Spleen (tissue), 11 donors: Measurements from ENCODE around the gene S1PR2. TPM values are rescaled to one million over a fixed set of nuclear protein-coding genes. Genes with fewer than 3 reads are reported as not detected.

Experiments used
- DNase-seq: peaks from one replicate; pipeline ENCODE4 v3.0.0-alpha.2; 2020
- H3K27ac ChIP-seq, 8 donors: fragments of 200-600 bp; sonication (generic) in 7 of 8; 1 replicate in 4 of 8; 2 replicates in 4 of 8; pipeline versions ENCODE4 v1.5.0 to v1.8.0; 2016 to 2021; ENCODE audit warnings: inconsistent platforms in 4 of 8, mild to moderate bottlenecking in 4 of 8, moderate library complexity in 1 of 8
- H3K27me3 ChIP-seq, 7 donors: fragments of 200-600 bp; sonication (generic) in 6 of 7; replicated peaks in 1 of 7; 1 replicate in 4 of 7; 2 replicates in 3 of 7; pipeline versions ENCODE4 v1.5.0 to v1.8.0; 2016 to 2021; ENCODE audit warnings: inconsistent platforms in 3 of 7, mild to moderate bottlenecking in 1 of 7
- H3K36me3 ChIP-seq, 6 donors: fragments of 200-600 bp; sonication (generic) in 5 of 6; 1 replicate in 4 of 6; 2 replicates in 2 of 6; pipeline versions ENCODE4 v1.5.0 to v1.8.0; 2016 to 2021; ENCODE audit warnings: inconsistent platforms in 2 of 6
- H3K4me1 ChIP-seq, 6 donors: fragments of 200-600 bp; sonication (generic) in 5 of 6; 1 replicate in 3 of 6; 2 replicates in 3 of 6; pipeline versions ENCODE4 v1.5.0 to v1.8.0; 2016 to 2021; ENCODE audit warnings: inconsistent platforms in 3 of 6
- H3K4me3 ChIP-seq, 8 donors: fragments of 200-600 bp; sonication (generic) in 7 of 8; 1 replicate in 4 of 8; 2 replicates in 4 of 8; pipeline versions ENCODE4 v1.5.0 to v1.8.0; 2016 to 2021; ENCODE audit warnings: inconsistent platforms in 4 of 8, mild to moderate bottlenecking in 4 of 8, moderate library complexity in 2 of 8
- H3K9me3 ChIP-seq, 8 donors: fragments of 200-600 bp; sonication (generic) in 7 of 8; 1 replicate in 4 of 8; 2 replicates in 4 of 8; pipeline versions ENCODE4 v1.5.0 to v1.8.0; 2016 to 2021; ENCODE audit warnings: inconsistent platforms in 4 of 8
- POLR2A ChIP-seq, 3 donors: fragments of 450-650 bp; IDR thresholded peaks; one replicate each; pipeline ENCODE4 v1.5.1; 2017; ENCODE audit warnings: antibody characterized with exemption in 3 of 3, mild to moderate bottlenecking in 1 of 3
- POLR2AphosphoS5 ChIP-seq, 3 donors: sonication (generic); formaldehyde crosslinking; IDR thresholded peaks; one replicate each; pipeline ENCODE4 v1.5.1; 2017; ENCODE audit warnings: antibody characterized with exemption in 3 of 3
- WGBS, 5 donors: extraction: QIAGEN DNeasy Blood & Tissue Kit in 3 of 5; methylation state at CpG; one replicate each; pipeline versions ENCODE4 v1.1.5 to v1.1.7; 2013 to 2018; 5-methylcytosine and 5-hydroxymethylcytosine counted together
- intact Hi-C: fragments of 100-400 bp; cut with DNase I; formaldehyde crosslinking; loops from one replicate; pipeline ENCODE4 v1.15.0; 2023; ENCODE audit warnings: low total_unique reads
- polyA plus RNA-seq, 3 donors: library from polyadenylated mRNA; stranded (reverse); fragments of 200-250 nt; gene quantifications; one replicate each; pipeline ENCODE4 v1.2.1, GENCODE V29; 2013
- total RNA-seq, 7 donors: library from RNA; depleted of rRNA in 3 of 7; stranded (reverse); fragments of >200 nt in 3 of 7; fragmentation: NEBNext Ultra II Directional in 4 of 7; extraction: Animal tissue kit (Norgen Biotek cat#: 25700) in 4 of 7; gene quantifications; one replicate each; pipeline versions ENCODE4 v1.1.0 to v1.2.1, GENCODE V29; 2016 to 2021
- TF ChIP-seq, protein P1 (sequence below), 11 experiments: fragments of 200-600 bp in 7 of 11; fragments of 450-650 bp in 4 of 11; sonication (generic) in 4 of 11; IDR thresholded peaks in 8 of 11; conservative IDR thresholded peaks in 3 of 11; 1 replicate in 7 of 11; 2 replicates in 4 of 11; pipeline versions ENCODE4 v1.4.0 to v1.8.0; 2016 to 2021; ENCODE audit warnings: antibody characterized with exemption in 11 of 11, inconsistent platforms in 4 of 11, mild to moderate bottlenecking in 1 of 11
- donor health status: healthy with polysubstance abuse.
- donor health status: DM: no; HTN: no; CAD: no; lungs with moderate emphysema.
- donor health status: DM: no; HTN: no; CAD: no.
- donor health status: Bipolar disorder and iron deficiency.
- donor health status: healthy.
- donor health status: DM: no; HTN: no; CAD: no.
- donor health status: DM: yes; HTN: yes; CAD: no.

S1PR2 gene
- total and polyA plus RNA-seq, 10 donors: 1.4 to 6.1 (median 3.5) TPM

- Histone ChIP-seq H3K36me3 (peaks cover 0 to 49% (median 42%) of the 10 kb centered on the region in 6 donors), H3K27ac (no peak overlapping the region), H3K27me3 (no peaks in the 10 kb centered on the region), H3K4me3 (no peak overlapping the region), H3K9me3 (no peaks in the 10 kb centered on the region), H3K4me1 (peaks cover 0 to 26% (median 9%) of the 10 kb centered on the region in 6 donors)
- TF ChIP-seq, protein P1, sequence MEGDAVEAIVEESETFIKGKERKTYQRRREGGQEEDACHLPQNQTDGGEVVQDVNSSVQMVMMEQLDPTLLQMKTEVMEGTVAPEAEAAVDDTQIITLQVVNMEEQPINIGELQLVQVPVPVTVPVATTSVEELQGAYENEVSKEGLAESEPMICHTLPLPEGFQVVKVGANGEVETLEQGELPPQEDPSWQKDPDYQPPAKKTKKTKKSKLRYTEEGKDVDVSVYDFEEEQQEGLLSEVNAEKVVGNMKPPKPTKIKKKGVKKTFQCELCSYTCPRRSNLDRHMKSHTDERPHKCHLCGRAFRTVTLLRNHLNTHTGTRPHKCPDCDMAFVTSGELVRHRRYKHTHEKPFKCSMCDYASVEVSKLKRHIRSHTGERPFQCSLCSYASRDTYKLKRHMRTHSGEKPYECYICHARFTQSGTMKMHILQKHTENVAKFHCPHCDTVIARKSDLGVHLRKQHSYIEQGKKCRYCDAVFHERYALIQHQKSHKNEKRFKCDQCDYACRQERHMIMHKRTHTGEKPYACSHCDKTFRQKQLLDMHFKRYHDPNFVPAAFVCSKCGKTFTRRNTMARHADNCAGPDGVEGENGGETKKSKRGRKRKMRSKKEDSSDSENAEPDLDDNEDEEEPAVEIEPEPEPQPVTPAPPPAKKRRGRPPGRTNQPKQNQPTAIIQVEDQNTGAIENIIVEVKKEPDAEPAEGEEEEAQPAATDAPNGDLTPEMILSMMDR (IDR thresholded peaks at IDR 0.05 in 8 of 11, conservative IDR thresholded peaks at IDR 0.05 in 3 of 11): no peak
- 61 to 74% (median 70%) methylated on average over 8 of the region's 8 CpGs for WGBS, 5 donors
- intact Hi-C loops: no loop called here
- no peak for DNase-seq
Observed at GRCh38 chr19:10260141-10260584, 29.0 kb upstream of the S1PR2 start.

GRCh38 chr19:10259162-10259905, 28.2 kb upstream of the S1PR2 start:
- Histone ChIP-seq H3K9me3 (no peaks in the 10 kb centered on the region), H3K27ac (no peak overlapping the region), H3K27me3 (no peaks in the 10 kb centered on the region), H3K4me1 (peaks cover 0 to 24% (median 9%) of the 10 kb centered on the region in 6 donors), H3K4me3 (no peak overlapping the region), H3K36me3 (peaks cover 0 to 57% (median 51%) of the 10 kb centered on the region in 6 donors)
- DNase-seq: peak; percentile 90
- peak; percentile 25 to 70 (median 50) for TF ChIP-seq POLR2AphosphoS5 (IDR thresholded peaks at IDR 0.05)
- TF ChIP-seq, protein P1 (IDR thresholded peaks at IDR 0.05 in 8 of 11, conservative IDR thresholded peaks at IDR 0.05 in 3 of 11): peak in 9 of 11 experiments; percentile 71 to 94 (median 81)
- no peak for TF ChIP-seq POLR2A (IDR thresholded peaks at IDR 0.05)
- 55 to 67% (median 64%) methylated on average over 24 to 32 of the region's 32 CpGs for WGBS, 5 donors
- intact Hi-C loops: loop anchor here (10.0 kb wide), 1 partner anchor 145 kb away; the partner anchor contains the start of genes EIF3G and P2RY11

GRCh38 chr19:10258080-10258710, 27.1 kb upstream of the S1PR2 start:
- WGBS, 5 donors: 94 to 97% (median 95%) methylated on average over 12 to 18 of the region's 18 CpGs
- H3K27ac ChIP-seq: no peak overlapping the region
- H3K27me3 ChIP-seq: no peaks in the 10 kb centered on the region
- intact Hi-C loops: loop anchor here (10.0 kb wide), 1 partner anchor 143 kb away; the partner anchor contains the start of genes EIF3G and P2RY11
- no peaks in the 10 kb centered on the region for H3K9me3 ChIP-seq
- no peak for DNase-seq
- H3K4me1 ChIP-seq: peaks cover 0 to 36% (median 13%) of the 10 kb centered on the region in 6 donors
- no peak for TF ChIP-seq POLR2A (IDR thresholded peaks at IDR 0.05)
- no peak overlapping the region for H3K4me3 ChIP-seq
- H3K36me3 ChIP-seq: peaks cover 0 to 67% (median 58%) of the 10 kb centered on the region in 6 donors

DNA sequence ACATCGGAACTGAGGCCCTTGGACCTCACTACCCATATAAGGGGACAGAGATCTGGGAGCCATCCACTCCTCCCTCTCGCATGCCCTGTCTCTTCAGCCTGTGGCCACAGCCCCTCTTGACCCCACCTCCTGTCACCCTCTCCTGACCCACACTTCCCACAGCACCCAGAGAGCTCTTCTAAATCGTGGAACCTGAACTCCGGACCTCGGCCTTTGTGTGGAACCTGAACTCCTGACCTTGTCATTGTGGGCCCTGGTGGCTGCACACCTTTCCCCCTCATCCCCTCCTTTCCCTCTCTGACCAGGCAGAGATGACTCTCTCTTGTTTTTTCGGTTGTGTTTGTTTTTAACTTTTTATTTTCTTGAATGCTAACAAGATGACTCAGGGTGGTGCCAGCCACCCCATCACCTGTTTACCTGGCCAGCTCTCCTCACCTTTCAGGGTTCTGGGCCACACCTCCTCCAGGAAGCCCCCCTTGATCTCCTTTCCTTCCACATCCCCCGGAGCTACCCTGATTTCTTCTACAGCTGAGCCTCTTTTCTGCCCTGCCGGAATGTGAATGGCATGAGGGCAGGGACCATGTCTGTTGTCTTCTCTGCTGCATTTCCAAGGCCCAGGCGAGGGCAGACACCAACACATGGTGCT, 26.0 kb upstream of the S1PR2 start:
- no peak overlapping the region for H3K27ac ChIP-seq
- no peaks in the 10 kb centered on the region for H3K27me3 ChIP-seq
- TF ChIP-seq, protein P1 (IDR thresholded peaks at IDR 0.05 in 8 of 11, conservative IDR thresholded peaks at IDR 0.05 in 3 of 11): no peak
- TF ChIP-seq POLR2AphosphoS5 (IDR thresholded peaks at IDR 0.05) (no peak), POLR2A (IDR thresholded peaks at IDR 0.05) (no peak)
- DNase-seq: no peak
- WGBS, 5 donors: 81 to 89% (median 83%) methylated on average over 8 to 9 of the region's 9 CpGs
- peaks cover 0 to 67% (median 58%) of the 10 kb centered on the region in 6 donors for H3K36me3 ChIP-seq
- H3K4me3 ChIP-seq: no peak overlapping the region
- peaks cover 6 to 46% (median 22%) of the 10 kb centered on the region in 6 donors for H3K4me1 ChIP-seq
- intact Hi-C loops: loop anchor here (10.0 kb wide), 1 partner anchor 142 kb away; the partner anchor contains the start of genes EIF3G and P2RY11
- H3K9me3 ChIP-seq: no peaks in the 10 kb centered on the region
